ENCODE results near the gene ACSBG1.

DNA sequence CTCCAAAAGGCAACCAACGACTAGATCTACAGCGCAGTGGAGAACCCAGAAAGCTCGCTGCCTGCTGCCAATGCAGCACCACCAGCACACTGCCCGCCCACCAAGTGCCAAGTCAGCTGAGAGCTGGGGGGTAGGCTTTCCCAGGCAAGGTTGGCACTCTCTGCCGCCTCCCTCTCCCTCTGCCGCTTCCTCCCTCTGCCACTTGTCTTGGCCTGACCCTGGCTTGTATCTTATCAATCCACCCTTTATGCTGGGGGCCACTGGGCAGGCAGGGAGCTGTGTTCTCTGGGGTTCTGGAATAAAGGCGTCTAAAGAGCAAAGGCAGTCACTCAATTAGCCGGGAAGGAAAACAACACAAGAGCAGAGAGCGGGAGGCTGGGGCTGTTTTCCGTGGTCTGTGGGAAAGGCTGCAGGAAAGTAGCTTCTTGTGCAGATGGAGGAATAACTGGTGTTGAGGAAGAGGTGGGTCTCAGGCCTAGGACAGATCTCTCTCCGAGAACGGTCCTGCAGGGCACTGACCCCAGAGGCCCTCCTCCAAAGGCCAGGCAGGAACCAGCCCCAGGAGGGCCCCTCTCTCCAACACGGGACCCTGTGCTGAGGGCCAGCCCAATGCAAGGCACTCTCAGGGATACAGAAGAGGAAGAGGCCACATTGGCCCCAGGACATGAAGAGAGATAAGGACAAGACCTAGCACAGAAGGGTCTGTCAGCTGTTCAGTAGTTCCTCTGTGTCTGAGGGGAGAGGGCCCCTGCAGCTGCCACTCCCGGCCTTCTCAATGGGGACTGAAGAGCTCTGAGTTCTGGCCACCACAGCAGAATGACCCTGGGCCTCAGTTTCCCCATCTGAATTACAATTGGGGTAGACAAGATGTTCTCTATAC is 30.8 kb downstream of the ACSBG1 start:
- TF ChIP-seq, protein P1, sequence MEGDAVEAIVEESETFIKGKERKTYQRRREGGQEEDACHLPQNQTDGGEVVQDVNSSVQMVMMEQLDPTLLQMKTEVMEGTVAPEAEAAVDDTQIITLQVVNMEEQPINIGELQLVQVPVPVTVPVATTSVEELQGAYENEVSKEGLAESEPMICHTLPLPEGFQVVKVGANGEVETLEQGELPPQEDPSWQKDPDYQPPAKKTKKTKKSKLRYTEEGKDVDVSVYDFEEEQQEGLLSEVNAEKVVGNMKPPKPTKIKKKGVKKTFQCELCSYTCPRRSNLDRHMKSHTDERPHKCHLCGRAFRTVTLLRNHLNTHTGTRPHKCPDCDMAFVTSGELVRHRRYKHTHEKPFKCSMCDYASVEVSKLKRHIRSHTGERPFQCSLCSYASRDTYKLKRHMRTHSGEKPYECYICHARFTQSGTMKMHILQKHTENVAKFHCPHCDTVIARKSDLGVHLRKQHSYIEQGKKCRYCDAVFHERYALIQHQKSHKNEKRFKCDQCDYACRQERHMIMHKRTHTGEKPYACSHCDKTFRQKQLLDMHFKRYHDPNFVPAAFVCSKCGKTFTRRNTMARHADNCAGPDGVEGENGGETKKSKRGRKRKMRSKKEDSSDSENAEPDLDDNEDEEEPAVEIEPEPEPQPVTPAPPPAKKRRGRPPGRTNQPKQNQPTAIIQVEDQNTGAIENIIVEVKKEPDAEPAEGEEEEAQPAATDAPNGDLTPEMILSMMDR (conservative IDR thresholded peaks at IDR 0.05), result no peak
- no peak for TF ChIP-seq ZFX (IDR thresholded peaks at IDR 0.05)
